ENCODE results near the gene HIVEP1.

DNA sequence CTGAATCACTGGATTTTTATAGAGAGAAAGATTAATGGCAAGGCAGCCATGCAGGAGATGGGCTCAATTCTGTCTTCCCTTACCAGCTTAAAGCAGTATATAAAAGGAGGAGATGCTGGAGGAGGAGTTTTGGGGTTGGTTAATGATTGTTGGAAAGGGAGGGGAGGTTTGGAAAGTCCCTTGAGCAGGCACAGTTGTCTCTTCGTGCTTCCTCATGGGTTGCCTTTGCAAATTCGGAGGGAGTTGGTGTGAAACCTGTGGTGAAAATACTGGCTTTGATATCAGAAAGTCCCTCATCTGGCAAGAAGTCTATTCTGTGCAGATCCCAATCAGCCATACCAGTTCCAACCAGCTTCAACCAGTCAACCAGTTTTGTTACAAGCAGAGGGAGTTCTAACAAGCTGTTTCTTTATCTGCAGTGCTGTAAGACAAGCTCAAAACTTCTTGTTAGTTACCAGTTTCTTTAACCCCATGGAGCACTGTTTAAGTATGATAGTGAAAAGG is 107.0 kb downstream of the HIVEP1 start:
- TF ChIP-seq POLR2A (IDR thresholded peaks at IDR 0.05), result no peak
- TF ChIP-seq CTCF (IDR thresholded peaks at IDR 0.05), result no peak

All from prostate gland (tissue), 2 donors.